C4-2B (cell line): ENCODE measurements around the gene E2F6.

Source experiments
- ZFX ChIP-seq: fragments of 450-650 bp; IDR thresholded peaks from 2 replicates; pipeline ENCODE4 v1.6.1; 2017
- TF ChIP-seq, protein P1 (sequence below): fragments of 450-650 bp; conservative IDR thresholded peaks from 2 replicates; pipeline ENCODE4 v1.5.1; 2017; ENCODE audit warnings: mild to moderate bottlenecking

DNA sequence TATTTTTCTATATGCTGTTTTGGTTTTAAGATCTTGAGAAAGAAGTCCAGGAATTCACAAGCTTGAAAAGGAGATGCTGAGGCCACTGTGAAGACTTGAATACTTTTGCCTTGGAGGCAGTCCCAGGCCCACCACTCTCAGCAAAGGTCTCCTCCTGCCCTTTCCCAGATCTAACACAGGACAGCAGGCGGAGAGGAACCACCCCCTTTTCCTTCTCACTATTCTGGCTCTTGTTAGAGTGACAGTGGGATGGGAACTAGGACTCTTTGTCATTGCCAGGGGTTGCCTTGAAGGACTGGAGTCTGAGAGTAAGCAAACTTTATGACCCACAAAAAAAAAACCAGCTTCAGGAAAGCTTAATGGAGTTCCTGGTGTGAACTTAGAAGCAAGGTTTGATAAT lies 54.7 kb downstream of the E2F6 start:
- TF ChIP-seq, protein P1, sequence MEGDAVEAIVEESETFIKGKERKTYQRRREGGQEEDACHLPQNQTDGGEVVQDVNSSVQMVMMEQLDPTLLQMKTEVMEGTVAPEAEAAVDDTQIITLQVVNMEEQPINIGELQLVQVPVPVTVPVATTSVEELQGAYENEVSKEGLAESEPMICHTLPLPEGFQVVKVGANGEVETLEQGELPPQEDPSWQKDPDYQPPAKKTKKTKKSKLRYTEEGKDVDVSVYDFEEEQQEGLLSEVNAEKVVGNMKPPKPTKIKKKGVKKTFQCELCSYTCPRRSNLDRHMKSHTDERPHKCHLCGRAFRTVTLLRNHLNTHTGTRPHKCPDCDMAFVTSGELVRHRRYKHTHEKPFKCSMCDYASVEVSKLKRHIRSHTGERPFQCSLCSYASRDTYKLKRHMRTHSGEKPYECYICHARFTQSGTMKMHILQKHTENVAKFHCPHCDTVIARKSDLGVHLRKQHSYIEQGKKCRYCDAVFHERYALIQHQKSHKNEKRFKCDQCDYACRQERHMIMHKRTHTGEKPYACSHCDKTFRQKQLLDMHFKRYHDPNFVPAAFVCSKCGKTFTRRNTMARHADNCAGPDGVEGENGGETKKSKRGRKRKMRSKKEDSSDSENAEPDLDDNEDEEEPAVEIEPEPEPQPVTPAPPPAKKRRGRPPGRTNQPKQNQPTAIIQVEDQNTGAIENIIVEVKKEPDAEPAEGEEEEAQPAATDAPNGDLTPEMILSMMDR, result no peak
- TF ChIP-seq ZFX, result no peak
